ENCODE measurements around the gene IDE. TPM values are rescaled to one million over a fixed set of nuclear protein-coding genes. Genes with fewer than 3 reads are reported as not detected.
"Not testable (repeated sequence)": the region's sequence is repeated elsewhere in the genome, so short reads cannot be mapped to it uniquely, and the experiment has no call there.

Gene IDE
- total and polyA plus RNA-seq, 2 experiments from 2014 or later: 18.6 to 26.4 TPM

DNA sequence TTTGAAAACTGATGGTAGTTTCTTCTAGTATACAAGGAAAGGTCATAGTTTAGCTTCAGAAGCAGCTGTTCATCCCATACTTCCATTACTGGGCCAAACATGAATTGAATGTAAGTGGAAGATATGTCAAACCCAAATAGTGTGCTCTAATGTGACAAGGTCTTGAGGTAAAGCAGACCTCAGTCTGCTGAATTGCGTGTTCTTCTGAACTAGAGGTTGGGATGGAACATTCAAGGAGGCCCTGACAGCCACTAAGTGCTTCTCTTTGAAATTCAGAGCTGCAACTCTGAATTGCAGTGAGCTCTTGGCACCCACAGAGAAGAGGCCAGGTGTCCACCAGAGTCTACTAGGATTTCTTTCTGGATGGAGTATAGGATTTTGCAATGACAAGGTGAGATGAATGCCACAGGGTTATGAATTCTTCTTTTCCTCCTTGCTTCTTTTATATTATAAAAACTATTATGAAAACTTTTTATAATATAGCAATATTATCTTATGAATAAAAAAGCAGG lies 98.5 kb downstream of the IDE start:
- no peaks in the 10 kb centered on the region for H3K9me3 ChIP-seq (ENCODE audit: low read depth)
- H3K27me3 ChIP-seq (replicated peaks; ENCODE audit: insufficient read depth): no peaks in the 10 kb centered on the region
- no peak overlapping the region for H3K4me3 ChIP-seq
- 95 to 100% methylated on average over 1 of the region's 1 CpG for WGBS, 2 experiments (ENCODE audit: low coverage in 1 of 2, low lambda C conversion rate in 2 of 2, missing lambda C conversion rate in 2 of 2)
- no peaks in the 10 kb centered on the region for H3K9me2 ChIP-seq (ENCODE audit: insufficient read depth)
- DNase-seq: no peak
- no peak overlapping the region for H3K27ac ChIP-seq
- H4K20me1 ChIP-seq (ENCODE audit: insufficient read depth): no peaks in the 10 kb centered on the region
- no peaks in the 10 kb centered on the region for H3K79me2 ChIP-seq (ENCODE audit: insufficient read depth)
- H3K4me2 ChIP-seq (ENCODE audit: unreplicated experiment): no peak overlapping the region
- no peaks in the 10 kb centered on the region for H3K4me1 ChIP-seq (ENCODE audit: insufficient read depth)
- in situ Hi-C loops (cut with MboI): no loop called here
- no peak overlapping the region for H3K9ac ChIP-seq
- no peak for TF ChIP-seq EZH2 (IDR thresholded peaks at IDR 0.05; ENCODE audit: insufficient read depth, poor library complexity, severe bottlenecking)
- H3F3A ChIP-seq (ENCODE audit: insufficient read depth): no peaks in the 10 kb centered on the region
- no peak overlapping the region for H2AFZ ChIP-seq
- H3K36me3 ChIP-seq (ENCODE audit: low read depth): peaks cover 21% of the 10 kb centered on the region

DNA sequence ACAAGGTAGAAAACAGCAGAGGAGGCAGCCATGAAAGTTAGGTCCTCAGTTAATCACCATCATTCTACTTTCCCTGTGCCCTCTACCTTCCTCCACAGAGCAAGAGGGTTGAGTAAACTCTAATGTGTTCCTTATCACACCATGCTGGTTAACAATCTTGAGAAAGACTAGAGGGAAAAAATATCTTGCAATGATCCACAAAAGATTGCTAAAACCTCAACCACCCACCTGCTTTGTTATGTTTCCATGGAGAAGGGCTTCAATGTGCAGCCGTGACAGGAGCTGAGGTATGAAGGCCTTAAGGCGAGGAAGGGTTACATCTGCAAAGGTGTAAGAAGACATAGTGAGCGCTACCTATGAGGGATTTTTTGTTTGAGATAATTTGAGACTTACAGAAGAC lies 103.9 kb downstream of the IDE start:
- no peak overlapping the region for H3K4me3 ChIP-seq

DNA sequence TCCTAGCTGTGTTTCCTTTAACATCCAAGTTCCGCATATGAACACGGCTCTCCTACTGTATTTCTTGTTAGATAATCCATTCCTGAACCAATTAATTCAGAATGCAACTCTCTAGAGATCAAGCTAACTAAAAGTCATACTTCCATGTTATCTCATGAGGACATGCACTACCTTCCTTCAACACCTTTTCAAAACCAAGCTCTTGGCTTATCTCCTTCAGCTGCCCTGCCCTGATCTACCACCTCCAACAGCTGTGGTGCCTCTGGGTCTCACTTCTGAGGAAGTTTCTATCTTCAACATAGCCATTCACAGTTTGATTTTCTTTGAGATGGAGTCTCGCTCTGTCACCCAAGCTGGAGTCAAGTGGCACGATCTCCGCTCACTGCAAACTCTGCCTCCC lies 109.5 kb downstream of the IDE start:
- TF ChIP-seq EZH2phosphoT487 (IDR thresholded peaks at IDR 0.05; ENCODE audit: insufficient read depth, low read depth) (no peak), EZH2 (IDR thresholded peaks at IDR 0.05; ENCODE audit: insufficient read depth, poor library complexity, severe bottlenecking) (no peak)
- H3K4me2 ChIP-seq (ENCODE audit: unreplicated experiment): no peak overlapping the region
- in situ Hi-C loops (cut with MboI): no loop called here
- peaks cover 62% of the 10 kb centered on the region for H3K36me3 ChIP-seq (ENCODE audit: low read depth)
- H3F3A ChIP-seq (ENCODE audit: insufficient read depth): no peaks in the 10 kb centered on the region
- no peaks in the 10 kb centered on the region for H4K20me1 ChIP-seq (ENCODE audit: insufficient read depth)
- H3K79me2 ChIP-seq (ENCODE audit: insufficient read depth): no peaks in the 10 kb centered on the region
- H3K4me1 ChIP-seq (ENCODE audit: insufficient read depth): no peaks in the 10 kb centered on the region
- DNase-seq: no peak
- no peak overlapping the region for H2AFZ ChIP-seq
- 88 to 89% methylated on average over 5 of the region's 5 CpGs for WGBS, 2 experiments (ENCODE audit: low coverage in 1 of 2, low lambda C conversion rate in 2 of 2, missing lambda C conversion rate in 2 of 2)
- H3K27me3 ChIP-seq (replicated peaks; ENCODE audit: insufficient read depth): no peaks in the 10 kb centered on the region
- H3K27ac ChIP-seq: no peak overlapping the region
- H3K9me3 ChIP-seq (ENCODE audit: low read depth): no peaks in the 10 kb centered on the region
- no peaks in the 10 kb centered on the region for H3K9me2 ChIP-seq (ENCODE audit: insufficient read depth)
- no peak overlapping the region for H3K4me3 ChIP-seq
- no peak overlapping the region for H3K9ac ChIP-seq

More for the DNA sequence above, 103.9 kb downstream of the IDE start:
- no peaks in the 10 kb centered on the region for H3K27me3 ChIP-seq (replicated peaks; ENCODE audit: insufficient read depth)
- no peaks in the 10 kb centered on the region for H3K9me3 ChIP-seq (ENCODE audit: low read depth)
- no peaks in the 10 kb centered on the region for H3F3A ChIP-seq (ENCODE audit: insufficient read depth)
- TF ChIP-seq EZH2phosphoT487 (IDR thresholded peaks at IDR 0.05; ENCODE audit: insufficient read depth, low read depth) (no peak), EZH2 (IDR thresholded peaks at IDR 0.05; ENCODE audit: insufficient read depth, poor library complexity, severe bottlenecking) (no peak)
- H3K79me2 ChIP-seq (ENCODE audit: insufficient read depth): no peaks in the 10 kb centered on the region
- DNase-seq: no peak
- H4K20me1 ChIP-seq (ENCODE audit: insufficient read depth): no peaks in the 10 kb centered on the region
- no peak overlapping the region for H3K4me2 ChIP-seq (ENCODE audit: unreplicated experiment)
- H3K4me1 ChIP-seq (ENCODE audit: insufficient read depth): no peaks in the 10 kb centered on the region
- in situ Hi-C loops (cut with MboI): no loop called here
- 91 to 92% methylated on average over 3 of the region's 3 CpGs for WGBS, 2 experiments (ENCODE audit: low coverage in 1 of 2, low lambda C conversion rate in 2 of 2, missing lambda C conversion rate in 2 of 2)
- H3K9me2 ChIP-seq (ENCODE audit: insufficient read depth): no peaks in the 10 kb centered on the region
- peaks cover 49% of the 10 kb centered on the region for H3K36me3 ChIP-seq (ENCODE audit: low read depth)
- no peak overlapping the region for H3K9ac ChIP-seq
- H2AFZ ChIP-seq: no peak overlapping the region
- no peak overlapping the region for H3K27ac ChIP-seq

DNA sequence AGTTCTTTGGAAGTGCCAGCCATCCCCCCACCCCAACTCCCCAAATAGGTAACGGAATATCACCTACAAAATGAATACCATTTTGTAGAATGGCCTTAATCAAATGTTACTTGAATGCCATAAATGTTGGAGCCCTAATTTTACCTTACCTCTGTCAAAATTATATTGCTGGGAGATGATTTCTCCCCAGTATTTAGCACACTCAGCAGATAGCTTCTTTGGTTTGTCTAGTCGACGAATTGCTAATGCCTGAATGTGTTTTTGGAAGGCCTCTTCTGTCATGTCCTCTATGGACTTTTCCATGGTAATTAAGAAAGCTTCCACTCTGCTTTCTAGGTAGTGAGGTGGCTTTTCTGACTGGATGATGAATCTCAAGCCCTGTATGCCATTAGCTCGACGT lies 110.3 kb downstream of the IDE start:
- Histone ChIP-seq H3K4me2 (ENCODE audit: unreplicated experiment) (no peak overlapping the region), H4K20me1 (ENCODE audit: insufficient read depth) (no peaks in the 10 kb centered on the region), H3K27ac (no peak overlapping the region), H3F3A (ENCODE audit: insufficient read depth) (no peaks in the 10 kb centered on the region), H3K27me3 (replicated peaks; ENCODE audit: insufficient read depth) (no peaks in the 10 kb centered on the region), H3K36me3 (ENCODE audit: low read depth) (peaks cover 56% of the 10 kb centered on the region), H3K9ac (no peak overlapping the region), H3K4me1 (ENCODE audit: insufficient read depth) (no peaks in the 10 kb centered on the region), H3K4me3 (no peak overlapping the region), H3K79me2 (ENCODE audit: insufficient read depth) (no peaks in the 10 kb centered on the region), H3K9me2 (ENCODE audit: insufficient read depth) (no peaks in the 10 kb centered on the region), H3K9me3 (ENCODE audit: low read depth) (no peaks in the 10 kb centered on the region), H2AFZ (no peak overlapping the region)
- no peak for TF ChIP-seq EZH2phosphoT487 (IDR thresholded peaks at IDR 0.05; ENCODE audit: insufficient read depth, low read depth)
- TF ChIP-seq EZH2 (IDR thresholded peaks at IDR 0.05; ENCODE audit: insufficient read depth, poor library complexity, severe bottlenecking): no peak
- no peak for DNase-seq
- 95 to 98% methylated on average over 5 of the region's 5 CpGs for WGBS, 2 experiments (ENCODE audit: low coverage in 1 of 2, low lambda C conversion rate in 2 of 2, missing lambda C conversion rate in 2 of 2)
- in situ Hi-C loops (cut with MboI): no loop called here

DNA sequence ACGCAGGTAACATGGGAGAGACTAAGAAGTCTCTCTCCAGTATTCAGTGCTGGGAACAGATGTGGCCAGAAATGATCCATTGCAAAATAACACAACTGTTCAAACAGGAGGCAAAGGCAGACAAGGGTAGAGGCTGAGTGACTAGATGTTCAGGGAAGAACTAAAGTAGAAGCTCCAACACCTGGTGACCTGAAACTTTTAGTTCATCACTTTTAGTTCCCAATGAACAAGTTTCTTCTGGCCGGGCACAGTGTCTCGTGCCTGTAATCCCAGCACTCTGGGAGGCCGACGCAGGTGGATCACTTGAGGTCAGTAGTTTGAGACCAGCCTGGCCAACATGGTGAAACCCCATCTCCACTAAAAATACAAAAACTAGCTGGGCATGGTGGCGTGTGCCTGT lies 118.9 kb downstream of the IDE start:
- H3K27me3 ChIP-seq (replicated peaks; ENCODE audit: insufficient read depth); H3K9me3 ChIP-seq (ENCODE audit: low read depth); H3K9me2 ChIP-seq (ENCODE audit: insufficient read depth); H3K4me3 ChIP-seq; H3K27ac ChIP-seq; H3F3A ChIP-seq (ENCODE audit: insufficient read depth); H3K4me2 ChIP-seq (ENCODE audit: unreplicated experiment); H3K4me1 ChIP-seq (ENCODE audit: insufficient read depth); DNase-seq; H3K79me2 ChIP-seq (ENCODE audit: insufficient read depth); H2AFZ ChIP-seq; H4K20me1 ChIP-seq (ENCODE audit: insufficient read depth); in situ Hi-C loops (cut with MboI); H3K9ac ChIP-seq: not testable (repeated sequence)
- 97 to 98% methylated on average over 6 of the region's 6 CpGs for WGBS, 2 experiments (ENCODE audit: low coverage in 1 of 2, low lambda C conversion rate in 2 of 2, missing lambda C conversion rate in 2 of 2)
- peaks cover 20% of the 10 kb centered on the region for H3K36me3 ChIP-seq (ENCODE audit: low read depth)

Measured in GM23248 (cell line).